HG03159 (cell line): ENCODE measurements around the gene STC2.
"Not testable (repeated sequence)": the region's sequence is repeated elsewhere in the genome, so short reads cannot be mapped to it uniquely, and the experiment has no call there.

Experiments
- ATAC-seq: cut with Tn5 transposase; IDR thresholded peaks from one replicate; pipeline ENCODE4 v1.9.1; 2021; ENCODE audit warnings: mild to moderate bottlenecking, moderate library complexity; ENCODE audit not compliant: unreplicated experiment

Gene STC2

GRCh38 chr5:173296737-173297676 lies 31.2 kb downstream of the STC2 start:
- ATAC-seq, result no peak

GRCh38 chr5:173295796-173296195 lies 32.4 kb downstream of the STC2 start:
- ATAC-seq, result no peak

DNA sequence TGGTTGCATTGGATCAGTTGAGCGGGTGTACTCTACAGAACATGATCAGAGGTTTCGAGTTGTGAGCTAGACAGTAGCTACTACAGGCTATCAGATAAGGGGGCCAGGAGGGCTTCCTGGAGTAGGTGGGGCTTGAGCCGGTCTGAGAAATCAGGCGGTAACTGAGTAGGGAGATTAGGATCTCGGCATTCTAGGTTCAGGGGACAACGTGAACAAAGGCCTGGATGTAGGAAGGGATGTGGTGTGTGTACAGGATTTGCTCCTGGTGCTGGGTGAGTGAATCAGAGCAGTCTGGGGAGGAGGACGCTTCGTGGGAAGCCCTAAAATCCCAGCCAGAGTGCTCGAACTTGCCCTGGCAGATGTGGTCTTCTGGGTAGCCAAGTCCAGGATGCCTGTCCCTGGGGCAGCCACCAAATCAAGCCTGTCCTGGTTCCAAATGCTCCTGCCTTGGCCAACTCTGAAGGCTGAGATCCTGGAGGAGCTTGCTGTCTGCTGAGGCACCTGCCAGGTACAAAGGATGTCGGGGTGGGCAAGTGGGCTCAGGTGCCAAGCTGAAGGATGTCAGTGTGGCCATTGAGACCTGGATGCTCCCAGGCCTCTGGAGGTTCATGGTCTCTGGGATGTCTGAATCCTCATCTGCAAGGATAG lies 33.4 kb downstream of the STC2 start:
- no peak for ATAC-seq

- peak; percentile 66 for ATAC-seq
Observed at GRCh38 chr5:173293817-173294672, 34.2 kb downstream of the STC2 start.

GRCh38 chr5:173291722-173292658 lies 36.2 kb downstream of the STC2 start:
- ATAC-seq, result peak; percentile 45

GRCh38 chr5:173290477-173291131 lies 37.6 kb downstream of the STC2 start:
- no peak for ATAC-seq

- no peak for ATAC-seq
Observed at GRCh38 chr5:173289372-173289771, 38.8 kb downstream of the STC2 start.

GRCh38 chr5:173288632-173289031 lies 39.6 kb downstream of the STC2 start:
- ATAC-seq, result no peak

DNA sequence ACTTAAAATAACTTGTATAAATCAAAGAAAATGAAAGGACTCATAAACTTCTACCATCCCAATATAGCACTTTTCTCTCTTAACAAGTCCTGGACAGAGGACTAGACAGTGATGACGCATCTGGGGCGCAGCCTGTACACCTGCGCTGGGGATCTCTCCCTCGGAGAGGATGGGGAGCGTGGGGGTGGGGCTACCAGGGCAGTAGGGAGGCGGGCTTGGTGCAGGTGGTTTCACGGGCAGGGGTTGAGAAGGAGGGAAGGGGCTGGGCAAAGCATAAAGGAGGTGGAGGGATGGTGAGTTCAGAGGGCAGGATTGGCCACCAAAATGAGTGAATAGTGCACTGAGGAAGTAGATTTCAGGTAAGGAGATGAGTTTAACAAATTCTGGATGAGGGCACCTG lies 41.1 kb downstream of the STC2 start:
- no peak for ATAC-seq

DNA sequence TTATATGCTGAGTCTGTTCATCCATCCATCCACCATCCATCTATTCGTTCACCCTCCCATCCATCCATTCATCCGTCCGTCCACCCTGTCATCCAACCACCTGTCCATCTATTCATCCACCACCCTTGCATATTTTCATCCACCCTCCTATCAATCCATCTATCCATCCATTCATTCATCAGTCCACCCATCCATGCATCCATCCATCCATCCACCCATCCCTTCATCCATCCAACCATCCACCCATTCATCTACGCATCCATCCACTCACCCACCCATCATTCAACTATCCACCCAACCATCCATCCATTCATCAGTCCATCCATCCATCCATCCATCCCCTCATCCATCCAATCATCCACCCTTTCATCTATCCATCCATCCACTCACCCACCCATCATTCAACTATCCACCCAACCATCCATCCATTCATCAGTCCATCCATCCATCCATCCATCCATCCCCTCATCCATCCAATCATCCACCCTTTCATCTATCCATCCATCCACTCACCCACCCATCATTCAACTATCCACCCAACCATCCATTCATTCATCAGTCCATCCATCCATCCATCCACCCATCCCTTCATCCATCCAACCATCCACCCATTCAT lies 43.8 kb downstream of the STC2 start:
- ATAC-seq, result not testable (repeated sequence)

- ATAC-seq, result peak; percentile 91
Observed at GRCh38 chr5:173283318-173284288, 44.6 kb downstream of the STC2 start.

DNA sequence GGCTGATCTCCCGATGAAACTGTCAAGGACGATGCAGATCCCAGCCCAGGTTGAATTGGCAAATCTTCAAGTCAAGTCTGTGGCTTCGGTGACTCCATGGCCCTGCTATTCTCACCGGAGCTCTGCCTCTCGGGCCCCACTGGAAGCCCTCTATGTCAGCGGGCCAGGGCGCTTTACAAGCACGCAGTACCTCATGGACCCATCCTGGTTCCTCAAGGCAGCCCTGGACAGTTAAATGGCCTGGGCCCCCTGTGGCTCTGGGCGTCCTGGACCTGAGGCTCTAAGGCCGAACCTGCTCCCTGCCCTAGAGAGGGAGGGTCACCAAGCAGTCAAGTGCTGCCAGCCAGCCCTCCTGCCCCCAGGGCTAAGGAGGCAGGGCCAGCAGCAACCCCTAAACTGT lies 45.3 kb downstream of the STC2 start:
- no peak for ATAC-seq

GRCh38 chr5:173281910-173282309 lies 46.3 kb downstream of the STC2 start:
- ATAC-seq, result no peak

DNA sequence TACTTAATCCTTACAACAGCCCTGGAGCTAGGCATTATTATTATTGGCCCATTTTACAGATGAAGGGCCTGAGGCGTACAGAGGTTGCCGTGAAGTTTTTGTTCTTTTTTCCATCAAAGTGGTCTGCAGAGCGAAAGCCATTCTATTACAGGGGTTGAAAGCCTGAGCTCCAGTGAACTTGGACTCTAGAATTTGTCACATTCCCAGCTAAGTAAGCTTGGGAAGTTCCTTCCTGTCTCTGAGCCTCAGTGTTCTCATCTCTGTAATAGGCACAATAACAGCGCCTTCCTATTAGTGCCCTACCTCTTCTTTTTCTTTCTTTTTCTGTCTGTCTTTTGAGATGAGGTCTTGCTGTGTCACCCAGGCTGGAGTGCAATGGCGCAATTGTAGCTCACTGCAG lies 49.0 kb downstream of the STC2 start:
- ATAC-seq, result no peak

DNA sequence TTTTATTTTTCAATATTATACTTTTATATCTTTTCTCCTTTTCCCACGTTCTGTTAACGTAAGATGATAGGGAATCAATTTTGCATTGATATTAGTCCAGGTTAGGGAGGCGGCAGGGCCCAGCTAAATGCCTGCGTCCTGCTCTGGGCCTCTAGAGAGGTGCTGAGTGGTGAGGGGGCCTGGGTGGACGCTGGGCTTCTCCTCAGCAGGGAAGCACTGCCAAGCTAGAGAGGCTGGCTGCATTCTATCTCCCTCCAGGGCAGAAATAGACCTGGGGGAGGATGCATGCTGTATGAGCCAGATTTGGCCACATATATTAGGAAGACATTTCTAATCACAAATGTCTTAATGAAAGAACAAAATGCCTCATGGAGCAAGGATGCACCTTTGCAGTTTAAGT lies 49.6 kb downstream of the STC2 start:
- ATAC-seq, result no peak

- ATAC-seq, result no peak
Observed at GRCh38 chr5:173278172-173278571, 50.0 kb downstream of the STC2 start.

DNA sequence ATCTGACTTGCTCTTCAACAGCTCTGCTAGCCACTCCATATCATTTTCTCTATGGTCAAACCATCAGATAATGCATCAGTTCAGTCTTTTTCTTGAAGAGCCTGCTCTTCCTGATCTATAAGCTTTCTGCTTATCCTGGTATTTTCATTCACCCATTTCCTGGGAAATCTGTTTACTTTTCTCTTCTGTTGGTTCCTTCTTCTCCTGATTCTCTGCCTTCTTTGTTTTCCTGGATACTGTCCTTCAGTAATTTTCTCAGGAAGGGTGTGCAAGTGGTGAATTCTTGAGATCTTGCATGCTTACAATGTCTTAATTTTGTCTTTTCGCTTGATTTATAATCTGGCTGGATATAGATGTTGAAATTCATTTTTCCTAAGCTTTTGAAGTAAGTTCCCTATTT lies 53.4 kb downstream of the STC2 start:
- ATAC-seq, result no peak

- no peak for ATAC-seq
Observed at GRCh38 chr5:173271419-173271818, 56.8 kb downstream of the STC2 start.
